ENCODE data around the gene CLCA4.

CLCA4 gene

GRCh38 chr1:86503406-86504136 lies 43.3 kb upstream of the CLCA4 start:
- H3K4me3 ChIP-seq (ENCODE audit: low read length): no peak overlapping the region
- TF ChIP-seq, protein P1, sequence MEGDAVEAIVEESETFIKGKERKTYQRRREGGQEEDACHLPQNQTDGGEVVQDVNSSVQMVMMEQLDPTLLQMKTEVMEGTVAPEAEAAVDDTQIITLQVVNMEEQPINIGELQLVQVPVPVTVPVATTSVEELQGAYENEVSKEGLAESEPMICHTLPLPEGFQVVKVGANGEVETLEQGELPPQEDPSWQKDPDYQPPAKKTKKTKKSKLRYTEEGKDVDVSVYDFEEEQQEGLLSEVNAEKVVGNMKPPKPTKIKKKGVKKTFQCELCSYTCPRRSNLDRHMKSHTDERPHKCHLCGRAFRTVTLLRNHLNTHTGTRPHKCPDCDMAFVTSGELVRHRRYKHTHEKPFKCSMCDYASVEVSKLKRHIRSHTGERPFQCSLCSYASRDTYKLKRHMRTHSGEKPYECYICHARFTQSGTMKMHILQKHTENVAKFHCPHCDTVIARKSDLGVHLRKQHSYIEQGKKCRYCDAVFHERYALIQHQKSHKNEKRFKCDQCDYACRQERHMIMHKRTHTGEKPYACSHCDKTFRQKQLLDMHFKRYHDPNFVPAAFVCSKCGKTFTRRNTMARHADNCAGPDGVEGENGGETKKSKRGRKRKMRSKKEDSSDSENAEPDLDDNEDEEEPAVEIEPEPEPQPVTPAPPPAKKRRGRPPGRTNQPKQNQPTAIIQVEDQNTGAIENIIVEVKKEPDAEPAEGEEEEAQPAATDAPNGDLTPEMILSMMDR (conservative IDR thresholded peaks at IDR 0.05; ENCODE audit: low read length): no peak
- DNase-seq (ENCODE audit: low read depth): no peak

DNA sequence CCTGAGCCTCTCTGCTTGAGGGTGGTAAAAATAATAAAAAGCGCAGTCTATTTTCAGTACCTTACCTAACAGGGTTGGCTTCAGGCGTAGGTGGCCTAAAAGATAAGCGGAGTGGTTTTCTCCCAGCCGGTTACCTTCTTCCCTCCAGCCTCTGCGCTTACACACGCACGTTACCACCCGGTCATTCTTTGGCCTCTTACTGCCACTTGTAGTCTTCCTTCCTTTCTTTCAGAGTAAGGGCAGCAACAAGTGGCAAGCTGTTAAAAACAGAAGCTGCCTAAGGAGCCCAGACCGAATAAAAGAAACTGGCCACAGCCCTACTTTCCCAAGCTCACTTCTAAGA lies 42.8 kb upstream of the CLCA4 start:
- H3K4me3 ChIP-seq (ENCODE audit: low read length): no peak overlapping the region
- TF ChIP-seq, protein P1 (conservative IDR thresholded peaks at IDR 0.05; ENCODE audit: low read length): no peak
- DNase-seq (ENCODE audit: low read depth): no peak

DNA sequence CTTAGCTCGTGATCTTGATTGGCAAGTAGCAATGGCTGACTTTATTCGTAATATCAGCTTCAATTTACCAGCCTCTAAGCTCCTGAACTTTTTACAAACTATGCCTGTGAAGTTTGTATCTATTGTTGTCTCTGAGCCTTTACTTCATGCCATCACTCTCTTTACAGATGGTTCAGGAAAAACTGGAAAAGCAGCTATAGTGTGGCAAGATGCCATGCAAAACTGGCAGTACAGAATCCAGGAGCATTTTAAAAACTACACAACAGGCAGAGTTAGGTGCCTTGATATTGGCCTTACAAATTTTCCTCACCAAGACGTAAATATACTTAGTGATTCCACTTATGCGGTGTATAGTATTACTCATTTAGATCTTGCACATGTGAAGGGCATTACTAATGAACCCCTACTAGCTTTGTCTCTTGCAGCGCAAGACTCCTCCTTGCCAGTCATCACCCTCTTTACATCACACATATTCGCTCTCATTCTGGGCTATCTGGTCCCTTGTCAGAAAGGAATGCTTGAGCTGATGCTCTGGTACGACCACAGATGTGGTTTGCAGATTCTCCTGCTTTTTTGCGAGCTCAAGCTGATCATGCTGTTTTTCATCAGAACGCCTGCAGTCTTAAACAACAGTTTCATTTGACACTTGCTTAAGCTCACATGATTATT lies 41.8 kb upstream of the CLCA4 start:
- TF ChIP-seq, protein P1 (conservative IDR thresholded peaks at IDR 0.05; ENCODE audit: low read length): no peak
- peak; percentile 52 for DNase-seq (ENCODE audit: low read depth)
- H3K4me3 ChIP-seq (ENCODE audit: low read length): no peak overlapping the region

- TF ChIP-seq, protein P1 (conservative IDR thresholded peaks at IDR 0.05; ENCODE audit: low read length): no peak
- H3K4me3 ChIP-seq (ENCODE audit: low read length): no peak overlapping the region
- no peak for DNase-seq (ENCODE audit: low read depth)
Observed at GRCh38 chr1:86505564-86505902, 41.3 kb upstream of the CLCA4 start.

- H3K4me3 ChIP-seq (ENCODE audit: low read length): no peak overlapping the region
- TF ChIP-seq, protein P1 (conservative IDR thresholded peaks at IDR 0.05; ENCODE audit: low read length): peak; percentile 61
- peak; percentile 60 for DNase-seq (ENCODE audit: low read depth)
Observed at GRCh38 chr1:86507935-86508582, 38.8 kb upstream of the CLCA4 start.

DNA sequence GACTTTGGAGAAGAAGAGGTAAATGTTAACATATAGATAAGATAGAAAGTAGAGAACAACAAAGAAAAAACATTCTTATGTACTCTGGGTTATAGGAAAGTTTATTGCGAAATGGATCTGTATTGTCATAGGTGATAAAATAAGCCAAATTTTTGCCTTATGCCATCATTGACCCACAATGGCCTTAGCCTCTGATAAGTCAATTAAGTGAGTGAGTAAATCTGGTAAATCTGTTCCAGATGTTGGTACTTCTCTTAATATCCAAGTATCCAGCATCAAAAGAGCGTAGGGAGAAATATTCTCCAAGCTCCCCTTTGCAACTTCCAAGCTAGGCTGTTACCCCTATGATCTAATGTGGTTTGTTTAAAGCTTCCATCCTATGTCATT lies 38.3 kb upstream of the CLCA4 start:
- peak; percentile 49 for DNase-seq (ENCODE audit: low read depth)

More for the DNA sequence above, 38.3 kb upstream of the CLCA4 start:
- TF ChIP-seq, protein P1 (conservative IDR thresholded peaks at IDR 0.05; ENCODE audit: low read length): no peak
- no peak overlapping the region for H3K4me3 ChIP-seq (ENCODE audit: low read length)

All from AG10803 (cell line).